ENCODE results near the gene PCDH9. TPM values are rescaled to one million over a fixed set of nuclear protein-coding genes. Genes with fewer than 3 reads are reported as not detected.
"Not testable (repeated sequence)": the region's sequence is repeated elsewhere in the genome, so short reads cannot be mapped to it uniquely, and the experiment has no call there.

PCDH9 gene
- total RNA-seq, 1 experiment from 2014 or later = 5.6 TPM

DNA sequence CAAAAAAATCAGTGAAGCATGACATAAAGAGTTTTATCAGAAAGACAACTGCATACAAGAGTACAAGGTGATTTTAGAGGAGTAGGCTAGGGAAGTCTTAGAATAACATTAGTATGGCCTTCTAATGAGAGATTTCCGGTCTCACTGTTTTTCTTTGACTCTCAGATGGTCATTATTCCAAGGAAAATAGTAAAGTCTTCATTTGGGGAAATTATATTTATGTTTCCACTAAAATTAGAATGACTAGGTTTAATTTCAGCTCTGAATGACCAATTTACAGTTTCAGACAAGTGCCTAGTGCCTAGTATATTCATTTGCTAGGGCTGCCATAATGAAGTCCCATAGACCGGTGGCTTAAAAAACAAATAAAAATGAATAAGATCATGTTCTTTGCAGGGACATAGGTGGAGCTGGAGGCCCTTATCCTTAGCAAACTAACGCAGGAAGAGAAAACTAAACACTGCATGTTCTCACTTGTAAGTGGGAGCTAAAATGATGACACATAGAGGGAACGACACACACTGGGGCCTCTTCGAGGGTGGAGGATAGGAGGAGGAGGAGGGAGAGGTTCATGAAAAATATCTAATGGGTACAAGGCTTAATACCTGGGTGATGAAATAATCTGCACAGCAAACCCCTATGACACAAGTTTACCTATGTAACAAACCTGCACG lies 303.1 kb downstream of the PCDH9 start:
- Histone ChIP-seq H3K27me3 (no peaks in the 10 kb centered on the region), H3K4me3 (no peak overlapping the region), H3K9me3 (replicated peaks) (no peaks in the 10 kb centered on the region), H3K27ac (no peak overlapping the region), H3K36me3 (no peaks in the 10 kb centered on the region), H3K4me1 (no peaks in the 10 kb centered on the region; the same call in 1 of the 2 replicates)
- DNase-seq = no peak

DNA sequence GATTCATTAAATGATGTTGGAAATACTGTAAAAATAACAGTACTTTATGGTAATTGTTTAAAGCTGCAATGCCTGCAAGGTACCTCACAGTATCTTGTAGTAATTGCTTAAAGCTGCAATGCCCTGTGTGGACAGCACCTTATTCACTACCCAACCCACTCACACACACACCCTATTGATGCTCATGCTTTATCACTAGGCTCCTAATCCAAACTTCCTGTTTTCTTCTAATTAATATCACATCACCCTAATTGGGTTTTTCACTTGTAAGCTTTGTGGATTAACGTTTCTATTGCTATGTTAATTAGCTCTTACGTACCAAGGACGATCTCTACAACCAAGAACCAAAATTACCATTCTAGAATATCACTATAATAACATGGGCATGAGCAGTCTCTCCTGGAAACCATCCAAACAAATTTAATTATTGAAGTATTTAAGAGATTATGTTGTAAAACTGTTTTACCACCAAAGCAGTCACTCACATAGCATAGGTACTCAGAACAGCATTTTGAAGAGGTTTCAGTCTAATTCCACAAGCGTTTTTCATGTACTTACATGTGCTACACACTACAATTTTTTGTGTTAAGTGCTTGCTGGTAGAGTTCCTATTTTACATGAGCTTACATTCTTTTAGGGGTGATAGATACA lies 303.8 kb downstream of the PCDH9 start:
- no peaks in the 10 kb centered on the region for H3K36me3 ChIP-seq
- H3K9me3 ChIP-seq (replicated peaks) = no peaks in the 10 kb centered on the region
- H3K4me1 ChIP-seq = no peaks in the 10 kb centered on the region; the same call in 1 of the 2 replicates
- H3K4me3 ChIP-seq = no peak overlapping the region
- no peaks in the 10 kb centered on the region for H3K27me3 ChIP-seq
- H3K27ac ChIP-seq = no peak overlapping the region
- no peak for DNase-seq

DNA sequence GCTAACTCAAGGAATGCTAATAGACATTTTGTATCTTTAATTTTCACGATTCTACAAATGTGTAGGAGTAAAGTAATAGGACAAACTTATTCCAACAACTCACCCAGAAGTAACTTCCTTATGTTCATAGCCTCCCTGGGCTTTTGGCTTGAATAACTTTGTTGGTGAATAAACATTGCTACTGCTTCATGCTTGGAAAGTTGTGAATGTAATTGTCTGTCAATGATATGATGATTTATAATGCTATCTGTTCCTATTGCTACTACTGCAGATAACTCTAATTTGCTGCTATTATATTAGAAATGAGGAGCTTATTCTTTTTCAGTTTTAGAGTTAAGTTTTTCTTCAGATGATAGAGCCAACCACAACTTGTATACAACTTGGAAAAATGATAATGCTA lies 307.7 kb downstream of the PCDH9 start:
- Histone ChIP-seq H3K4me1 (no peaks in the 10 kb centered on the region; the same call in 1 of the 2 replicates), H3K9me3 (replicated peaks) (no peaks in the 10 kb centered on the region), H3K27me3 (no peaks in the 10 kb centered on the region), H3K36me3 (no peaks in the 10 kb centered on the region; the same call in 1 of the 2 replicates), H3K4me3 (no peak overlapping the region), H3K27ac (no peak overlapping the region)
- no peak for DNase-seq

DNA sequence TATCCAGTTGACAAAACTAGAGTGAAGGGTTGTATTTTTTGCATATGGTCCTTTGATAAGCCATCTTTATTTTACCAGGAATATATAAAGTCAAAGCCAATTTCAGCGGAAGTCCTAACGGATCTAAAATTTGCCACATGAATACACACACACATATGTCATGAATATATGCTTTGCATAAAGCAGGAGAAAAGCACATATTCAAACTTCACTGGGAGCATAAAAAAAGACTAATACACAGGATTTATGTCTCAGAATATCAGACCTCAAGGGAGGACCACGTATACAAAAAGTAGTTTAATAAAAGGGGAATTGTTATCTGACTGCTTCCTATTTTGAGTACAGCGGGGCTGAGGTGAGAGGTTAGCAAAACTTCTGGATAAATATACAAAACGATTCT lies 308.7 kb downstream of the PCDH9 start:
- Histone ChIP-seq H3K27ac (no peak overlapping the region), H3K36me3 (no peaks in the 10 kb centered on the region; the same call in 1 of the 2 replicates), H3K27me3 (no peaks in the 10 kb centered on the region), H3K4me3 (no peak overlapping the region), H3K9me3 (replicated peaks) (no peaks in the 10 kb centered on the region), H3K4me1 (no peaks in the 10 kb centered on the region; the same call in 1 of the 2 replicates)
- no peak for DNase-seq

DNA sequence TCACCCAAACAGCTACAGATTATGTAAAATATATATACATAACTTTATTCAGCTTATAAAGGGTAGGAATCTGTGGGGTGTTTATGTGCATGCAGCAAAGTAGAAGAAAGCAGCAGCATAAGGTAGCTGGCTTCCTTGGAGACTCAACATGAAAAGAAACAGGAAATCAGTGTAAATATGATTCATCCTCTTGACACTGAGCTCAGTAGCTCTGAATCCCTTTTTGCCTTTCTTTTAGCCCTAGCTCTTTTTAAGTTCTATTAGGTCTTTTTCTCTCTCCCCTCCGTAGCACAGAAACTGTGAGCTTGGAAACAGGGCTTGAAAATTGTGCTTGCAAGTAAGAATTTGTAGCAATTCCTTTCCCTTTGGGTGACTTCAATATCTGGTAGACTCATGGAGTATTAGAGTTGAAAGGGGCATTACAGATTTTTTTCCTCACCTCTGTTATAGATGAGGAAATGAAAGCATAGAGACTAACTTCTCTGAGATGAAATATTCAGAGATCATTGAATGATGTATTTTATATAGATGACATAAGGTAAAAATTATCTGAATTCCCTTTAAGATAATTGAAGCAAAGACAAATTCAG lies 314.4 kb downstream of the PCDH9 start:
- Histone ChIP-seq H3K4me3 (no peak overlapping the region), H3K27me3 (no peaks in the 10 kb centered on the region), H3K27ac (no peak overlapping the region), H3K4me1 (no peaks in the 10 kb centered on the region; the same call in 1 of the 2 replicates), H3K36me3 (no peaks in the 10 kb centered on the region), H3K9me3 (replicated peaks) (no peaks in the 10 kb centered on the region)
- no peak for DNase-seq

DNA sequence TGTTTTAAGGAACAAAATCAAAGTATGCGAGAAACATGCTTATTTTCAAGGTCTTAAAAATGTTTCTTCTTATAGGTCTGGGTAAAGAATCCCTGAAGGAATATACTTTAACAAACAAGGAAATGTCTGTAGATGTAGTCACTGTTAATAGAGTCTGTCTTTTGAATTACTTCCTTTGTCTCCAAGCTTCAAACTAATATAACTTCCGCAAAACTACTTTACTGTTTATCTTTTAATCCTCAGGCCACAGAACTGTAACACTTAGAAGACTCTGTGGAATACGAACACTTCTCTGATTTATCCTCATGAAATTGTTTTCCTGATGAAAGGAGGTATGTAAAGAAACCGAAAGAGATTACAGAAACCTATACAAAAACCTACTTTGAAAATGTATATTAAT lies 316.0 kb downstream of the PCDH9 start:
- H3K27ac ChIP-seq = no peak overlapping the region
- DNase-seq = no peak
- no peaks in the 10 kb centered on the region for H3K36me3 ChIP-seq
- H3K4me1 ChIP-seq = no peaks in the 10 kb centered on the region; the same call in 1 of the 2 replicates
- H3K9me3 ChIP-seq (replicated peaks) = no peaks in the 10 kb centered on the region
- H3K27me3 ChIP-seq = no peaks in the 10 kb centered on the region
- no peak overlapping the region for H3K4me3 ChIP-seq

DNA sequence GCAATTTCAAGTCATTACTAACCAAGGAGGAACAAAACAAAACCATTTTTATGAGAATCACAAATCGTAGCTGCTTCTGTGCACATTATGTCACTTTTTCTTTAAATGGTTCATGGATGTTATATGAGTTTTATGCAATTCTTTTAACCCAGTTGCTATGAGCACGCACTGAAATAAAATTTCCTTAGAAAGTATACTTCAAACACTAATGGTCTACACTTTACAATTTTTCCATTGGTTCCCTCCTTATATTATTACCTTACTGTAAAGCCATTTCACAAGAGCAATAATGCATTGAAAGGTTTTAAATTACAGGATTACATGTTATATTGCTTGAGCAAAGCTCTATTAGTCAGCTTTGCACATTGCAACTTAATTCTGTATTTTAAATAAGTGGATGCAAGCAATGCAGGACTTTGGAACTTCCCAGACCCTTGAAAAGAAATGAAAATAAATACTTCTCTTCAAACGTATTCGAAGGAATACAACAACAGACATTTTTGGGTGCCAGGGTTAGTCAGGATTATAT lies 318.7 kb downstream of the PCDH9 start:
- Histone ChIP-seq H3K27me3 (no peaks in the 10 kb centered on the region), H3K36me3 (no peaks in the 10 kb centered on the region), H3K9me3 (replicated peaks) (no peaks in the 10 kb centered on the region), H3K4me3 (no peak overlapping the region), H3K27ac (no peak overlapping the region), H3K4me1 (no peaks in the 10 kb centered on the region; the same call in 1 of the 2 replicates)
- no peak for DNase-seq

DNA sequence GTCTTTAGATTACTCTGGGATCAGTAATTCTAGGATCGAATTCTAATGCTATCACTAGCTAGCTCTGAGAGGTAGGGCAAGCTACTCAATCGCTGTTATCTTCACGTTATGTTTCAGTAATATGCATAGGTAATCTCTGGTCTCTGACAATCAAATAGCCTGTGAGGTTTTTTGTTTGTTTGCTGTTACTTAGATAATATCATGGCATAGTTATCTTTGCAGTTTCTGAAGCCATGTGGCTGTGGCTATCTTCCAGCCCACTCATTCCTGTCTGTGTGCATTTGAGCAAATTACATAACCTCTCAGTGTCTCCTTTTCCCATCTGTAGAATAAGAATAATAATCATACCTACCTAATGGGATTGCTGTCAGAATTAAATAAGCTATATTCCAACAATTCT lies 330.2 kb downstream of the PCDH9 start:
- no peaks in the 10 kb centered on the region for H3K27me3 ChIP-seq
- no peak overlapping the region for H3K4me3 ChIP-seq
- H3K36me3 ChIP-seq = no peaks in the 10 kb centered on the region
- H3K4me1 ChIP-seq = peaks cover 21% of the 10 kb centered on the region
- H3K27ac ChIP-seq = no peak overlapping the region
- DNase-seq = no peak
- H3K9me3 ChIP-seq (replicated peaks) = 0 out of 2 replicates have a peak, but pooled peaks cover 3% of the 10 kb centered on the region

DNA sequence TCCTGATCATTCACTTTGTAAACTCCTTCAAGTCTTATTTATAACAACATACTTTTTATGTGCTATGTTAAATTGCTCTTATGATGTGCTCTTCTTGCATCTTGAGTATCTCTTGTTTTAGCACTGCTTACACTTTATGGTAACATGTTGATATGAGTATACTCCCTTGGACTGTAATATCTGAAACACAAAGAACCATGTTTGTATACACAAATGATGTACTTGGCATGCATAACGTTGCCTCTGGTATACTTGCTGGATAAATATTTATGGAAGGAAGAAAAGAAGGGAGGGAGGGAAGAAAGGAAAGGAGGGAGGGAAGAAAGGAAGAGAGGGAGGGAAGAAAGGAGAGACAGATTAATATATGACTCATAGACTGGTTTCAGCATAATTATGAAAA lies 333.2 kb downstream of the PCDH9 start:
- peaks cover 21% of the 10 kb centered on the region for H3K4me1 ChIP-seq
- no peaks in the 10 kb centered on the region for H3K27me3 ChIP-seq
- no peaks in the 10 kb centered on the region for H3K36me3 ChIP-seq
- H3K9me3 ChIP-seq (replicated peaks) = peaks cover 3% of the 10 kb centered on the region; the same call in 1 of the 2 replicates
- no peak overlapping the region; the same call in 1 of the 2 replicates for H3K27ac ChIP-seq
- H3K4me3 ChIP-seq = no peak overlapping the region
- peak in 1 of 2 experiments; percentile 6 for DNase-seq

DNA sequence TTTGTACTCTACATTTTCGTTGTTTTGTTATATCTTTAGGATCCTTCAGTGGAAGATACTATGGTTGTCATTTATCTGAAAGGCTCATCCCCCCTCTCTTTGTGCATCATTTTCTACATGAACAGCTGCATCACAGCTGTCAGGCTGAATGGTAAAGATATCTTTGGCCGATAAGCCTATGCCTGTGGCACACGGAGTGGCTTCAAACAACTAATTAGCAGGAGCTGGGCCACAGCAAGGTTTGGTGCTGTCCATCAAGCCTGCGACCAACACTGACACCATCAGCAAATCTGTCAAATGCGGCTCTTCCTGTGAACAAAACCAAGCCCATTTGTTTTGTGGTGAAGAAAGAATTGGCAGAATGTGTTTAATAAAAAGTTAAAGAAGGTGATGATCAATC lies 334.4 kb downstream of the PCDH9 start:
- H3K4me3 ChIP-seq = peak overlapping the region; percentile 17
- no peaks in the 10 kb centered on the region; the same call in 1 of the 2 replicates for H3K9me3 ChIP-seq (replicated peaks)
- H3K27me3 ChIP-seq = no peaks in the 10 kb centered on the region
- peak overlapping the region; percentile 70 for H3K27ac ChIP-seq
- DNase-seq = peak; percentile 86 to 94
- peaks cover 21% of the 10 kb centered on the region for H3K4me1 ChIP-seq
- no peaks in the 10 kb centered on the region for H3K36me3 ChIP-seq

DNA sequence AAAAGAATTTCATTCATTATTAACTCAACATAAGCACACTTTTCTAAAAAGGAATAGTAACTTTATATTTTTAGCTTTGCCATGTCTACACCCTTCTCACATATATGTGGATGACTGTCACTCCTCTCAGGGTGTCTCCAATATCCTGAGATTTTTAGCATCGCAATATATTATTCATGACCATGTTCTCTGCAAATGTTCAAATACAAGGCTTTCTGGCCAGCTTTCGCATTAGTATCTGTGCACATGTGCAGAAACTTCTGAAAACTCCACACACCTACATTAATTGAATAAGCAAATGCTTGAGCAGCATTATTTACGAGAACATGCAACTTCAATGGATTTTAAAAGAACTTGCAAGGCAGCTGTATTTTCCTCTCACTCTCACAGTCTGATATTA lies 334.8 kb downstream of the PCDH9 start:
- no peak overlapping the region for H3K4me3 ChIP-seq
- peak overlapping the region; percentile 70 for H3K27ac ChIP-seq
- H3K36me3 ChIP-seq = no peaks in the 10 kb centered on the region
- peak in 1 of 2 experiments; percentile 4 for DNase-seq
- no peaks in the 10 kb centered on the region for H3K27me3 ChIP-seq
- H3K9me3 ChIP-seq (replicated peaks) = no peaks in the 10 kb centered on the region; the same call in 1 of the 2 replicates
- H3K4me1 ChIP-seq = peaks cover 21% of the 10 kb centered on the region

DNA sequence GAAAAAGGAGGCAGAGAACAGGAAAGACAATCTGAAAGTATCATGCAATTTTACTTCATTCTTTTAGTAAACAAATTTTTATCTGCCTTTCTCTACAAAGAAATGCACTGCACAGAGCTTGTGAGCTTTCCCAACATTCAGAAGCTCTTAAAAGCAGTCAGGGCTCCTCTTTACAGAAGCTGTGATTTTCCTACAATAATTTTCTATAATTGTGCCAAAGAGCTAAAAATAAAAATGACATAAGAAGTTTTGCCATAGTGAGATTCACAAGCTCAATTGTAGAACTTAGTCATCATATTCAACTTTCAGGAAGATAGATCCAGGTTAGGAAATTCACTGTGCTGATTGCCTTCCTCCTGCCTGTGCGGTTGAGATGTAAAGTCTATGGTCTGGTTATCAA lies 341.4 kb downstream of the PCDH9 start:
- Histone ChIP-seq H3K4me1 (no peaks in the 10 kb centered on the region), H3K4me3 (no peak overlapping the region), H3K9me3 (replicated peaks) (no peaks in the 10 kb centered on the region; the same call in 1 of the 2 replicates), H3K27me3 (no peaks in the 10 kb centered on the region), H3K27ac (no peak overlapping the region), H3K36me3 (no peaks in the 10 kb centered on the region)
- no peak for DNase-seq

DNA sequence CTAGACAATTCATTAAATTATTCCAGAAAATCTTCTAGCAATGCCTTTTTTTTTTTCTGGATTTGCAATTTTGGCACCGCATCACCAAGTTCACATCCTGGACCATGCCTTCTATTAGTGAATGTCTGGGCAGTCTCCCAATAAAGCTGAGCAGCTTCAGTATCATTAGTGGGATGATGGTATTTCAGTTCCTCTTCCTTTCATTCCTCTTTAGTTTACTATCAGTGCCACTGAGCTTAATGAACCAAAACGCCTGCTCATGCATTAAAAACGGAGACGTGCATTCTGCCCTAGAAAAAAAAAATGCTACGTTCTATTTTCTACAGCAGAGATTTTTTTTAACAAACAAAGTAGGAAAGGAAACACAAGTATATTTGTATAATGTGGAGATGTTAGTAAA lies 343.0 kb downstream of the PCDH9 start:
- H3K27ac ChIP-seq = no peak overlapping the region
- H3K9me3 ChIP-seq (replicated peaks) = no peaks in the 10 kb centered on the region
- no peaks in the 10 kb centered on the region for H3K36me3 ChIP-seq
- no peak for DNase-seq
- H3K4me3 ChIP-seq = no peak overlapping the region
- no peaks in the 10 kb centered on the region for H3K4me1 ChIP-seq
- H3K27me3 ChIP-seq = no peaks in the 10 kb centered on the region

DNA sequence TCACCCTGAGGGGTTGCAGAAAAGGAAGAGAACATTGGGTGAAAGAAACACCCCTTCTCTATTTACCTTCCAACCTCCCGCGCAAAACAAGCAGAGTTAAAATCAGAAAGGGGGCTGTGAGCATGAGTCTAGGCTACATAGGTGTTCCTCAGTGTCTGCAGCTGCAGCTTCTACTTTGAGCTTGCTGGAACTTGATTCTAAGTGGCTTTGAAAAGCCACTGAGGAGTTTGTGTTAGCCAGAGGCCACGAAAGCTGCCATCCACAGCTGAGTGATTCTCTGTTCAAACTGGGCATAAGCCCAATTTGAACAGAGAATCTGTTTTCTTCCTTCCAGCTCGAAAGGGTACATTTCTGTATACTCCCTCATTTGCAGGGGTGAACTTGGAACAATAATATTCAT lies 343.9 kb downstream of the PCDH9 start:
- Histone ChIP-seq H3K4me1 (no peaks in the 10 kb centered on the region), H3K4me3 (no peak overlapping the region), H3K9me3 (replicated peaks) (no peaks in the 10 kb centered on the region), H3K36me3 (no peaks in the 10 kb centered on the region), H3K27ac (no peak overlapping the region), H3K27me3 (no peaks in the 10 kb centered on the region)
- DNase-seq = peak in 1 of 2 experiments; percentile 6

DNA sequence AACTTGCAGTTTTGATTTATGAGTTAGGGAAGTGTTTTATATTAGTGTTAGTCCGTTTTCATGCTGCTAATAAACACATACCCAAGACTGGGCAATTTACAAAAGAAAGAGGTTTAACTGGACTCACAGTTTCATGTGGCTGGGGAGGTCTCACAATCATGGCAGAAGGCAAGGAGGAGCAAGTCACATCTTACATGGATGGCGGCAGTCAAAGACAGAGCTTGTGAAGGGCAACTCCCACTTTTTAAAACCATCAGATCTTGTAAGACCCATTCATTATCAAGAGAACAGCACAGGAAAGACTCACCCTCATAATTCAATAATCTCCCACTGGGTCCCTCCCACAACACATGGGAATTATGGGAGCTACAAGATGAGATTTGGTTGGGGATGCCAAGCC lies 349.0 kb downstream of the PCDH9 start:
- H3K4me1 ChIP-seq; H3K36me3 ChIP-seq; H3K27me3 ChIP-seq; H3K9me3 ChIP-seq (replicated peaks); H3K27ac ChIP-seq; H3K4me3 ChIP-seq; DNase-seq: not testable (repeated sequence)

All from SJCRH30 (cell line).